HL-60/S4 treated with retinoic acid at 250 ng/mL for 4 days and 3 days (cell line): Measurements from ENCODE around the gene JARID2.

Source experiments
- in situ Hi-C: fragments of 300-500 bp; cut with MboI; formaldehyde crosslinking; loops from 2 replicates; pipeline ENCODE4 v1.7.0; 2022; ENCODE audit warnings: low sequenced_read_pairs

JARID2 gene

DNA sequence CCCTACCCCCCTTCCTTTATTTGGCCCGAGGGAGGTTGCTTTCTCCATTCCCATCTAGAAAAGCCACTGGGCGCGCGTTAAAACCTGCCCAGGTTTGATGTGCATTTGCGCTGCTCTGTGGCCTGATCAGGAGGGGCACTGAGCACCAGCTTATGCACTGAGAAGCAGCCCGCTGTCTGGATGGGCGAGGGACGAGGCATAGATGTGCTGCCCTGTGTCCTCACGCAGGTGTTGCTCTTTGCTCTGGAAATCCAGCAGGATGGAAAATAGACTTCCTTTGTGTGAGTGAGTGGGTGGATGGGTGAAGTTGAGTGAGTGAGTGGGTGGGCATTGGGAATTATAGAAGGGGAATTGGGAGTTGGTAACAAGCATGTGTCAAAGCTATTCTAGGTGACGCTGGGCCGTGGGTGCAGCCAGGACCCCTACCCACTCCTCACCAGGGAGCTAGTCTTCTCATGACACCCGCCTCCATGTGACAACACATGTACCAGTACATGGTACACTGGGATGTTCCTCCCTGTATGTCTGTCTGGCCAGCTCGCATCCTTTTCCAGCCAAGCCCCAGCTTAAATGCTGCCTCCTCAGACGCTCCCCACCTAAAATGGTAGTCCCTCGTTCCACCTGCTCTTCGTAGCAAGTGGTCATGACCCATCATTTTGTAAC lies 254.3 kb downstream of the JARID2 start:
- in situ Hi-C loops: no loop called here

DNA sequence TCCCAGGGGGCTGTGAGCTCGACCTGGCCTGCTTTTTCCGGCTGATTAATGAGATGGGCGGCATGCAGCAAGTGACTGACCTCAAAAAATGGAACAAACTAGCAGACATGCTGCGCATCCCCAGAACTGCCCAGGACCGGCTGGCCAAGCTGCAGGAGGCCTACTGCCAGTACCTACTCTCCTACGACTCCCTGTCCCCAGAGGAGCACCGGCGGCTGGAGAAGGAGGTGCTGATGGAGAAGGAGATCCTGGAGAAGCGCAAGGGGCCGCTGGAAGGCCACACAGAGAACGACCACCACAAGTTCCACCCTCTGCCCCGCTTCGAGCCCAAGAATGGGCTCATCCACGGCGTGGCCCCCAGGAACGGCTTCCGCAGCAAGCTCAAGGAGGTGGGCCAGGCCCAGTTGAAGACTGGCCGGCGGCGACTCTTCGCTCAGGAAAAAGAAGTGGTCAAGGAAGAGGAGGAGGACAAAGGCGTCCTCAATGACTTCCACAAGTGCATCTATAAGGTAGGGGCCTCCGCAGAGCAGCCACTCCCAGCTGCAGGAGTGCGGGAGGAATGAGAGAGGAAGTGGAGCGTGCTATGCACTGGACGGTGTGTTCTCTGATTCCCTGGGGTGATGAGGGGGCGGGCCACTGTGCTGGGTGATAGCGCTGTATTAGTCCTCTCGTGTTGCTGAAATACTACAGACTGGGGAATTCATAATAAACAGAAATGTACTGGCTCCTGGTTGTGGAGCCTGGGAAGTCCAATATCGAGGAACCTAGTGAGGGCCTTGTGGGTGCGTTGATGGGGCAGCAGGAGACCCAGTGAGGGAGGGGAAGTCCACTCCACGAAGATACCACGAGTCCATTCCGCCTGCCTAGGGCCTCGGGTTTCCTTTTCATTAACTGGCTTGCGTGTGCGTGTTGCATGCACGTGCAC lies 255.3 kb downstream of the JARID2 start:
- in situ Hi-C loops: no loop called here

DNA sequence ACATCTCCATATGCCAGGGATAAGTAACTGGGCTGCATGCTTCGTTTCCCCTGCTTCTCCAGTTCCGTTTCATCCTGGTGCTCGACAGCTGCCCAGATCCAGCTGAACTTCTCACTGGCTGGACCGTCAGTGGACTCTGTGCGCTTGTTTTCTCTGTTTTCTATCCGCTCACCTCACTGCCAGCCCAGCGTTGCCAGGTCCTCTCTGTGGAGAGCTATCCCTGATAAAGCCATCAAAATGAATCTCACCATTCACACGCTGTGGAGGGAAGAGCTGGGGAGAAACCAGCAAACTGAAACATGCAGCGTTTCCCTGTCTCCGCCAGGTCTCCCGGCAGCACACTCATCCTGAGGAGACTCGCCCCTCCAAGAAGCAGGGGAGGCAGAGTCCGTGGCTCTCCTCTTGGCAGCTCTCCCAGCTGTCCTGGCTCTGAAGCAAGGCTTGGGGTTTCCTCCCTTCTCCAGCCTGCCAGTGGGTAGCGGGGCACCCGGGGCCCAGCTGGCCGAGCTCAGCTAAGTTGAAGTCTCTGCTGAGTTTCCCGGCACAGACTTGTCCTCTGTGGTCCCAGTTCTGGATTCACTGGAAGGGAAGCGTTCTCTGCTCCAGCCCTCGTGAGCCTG lies 256.1 kb downstream of the JARID2 start:
- in situ Hi-C loops: no loop called here

DNA sequence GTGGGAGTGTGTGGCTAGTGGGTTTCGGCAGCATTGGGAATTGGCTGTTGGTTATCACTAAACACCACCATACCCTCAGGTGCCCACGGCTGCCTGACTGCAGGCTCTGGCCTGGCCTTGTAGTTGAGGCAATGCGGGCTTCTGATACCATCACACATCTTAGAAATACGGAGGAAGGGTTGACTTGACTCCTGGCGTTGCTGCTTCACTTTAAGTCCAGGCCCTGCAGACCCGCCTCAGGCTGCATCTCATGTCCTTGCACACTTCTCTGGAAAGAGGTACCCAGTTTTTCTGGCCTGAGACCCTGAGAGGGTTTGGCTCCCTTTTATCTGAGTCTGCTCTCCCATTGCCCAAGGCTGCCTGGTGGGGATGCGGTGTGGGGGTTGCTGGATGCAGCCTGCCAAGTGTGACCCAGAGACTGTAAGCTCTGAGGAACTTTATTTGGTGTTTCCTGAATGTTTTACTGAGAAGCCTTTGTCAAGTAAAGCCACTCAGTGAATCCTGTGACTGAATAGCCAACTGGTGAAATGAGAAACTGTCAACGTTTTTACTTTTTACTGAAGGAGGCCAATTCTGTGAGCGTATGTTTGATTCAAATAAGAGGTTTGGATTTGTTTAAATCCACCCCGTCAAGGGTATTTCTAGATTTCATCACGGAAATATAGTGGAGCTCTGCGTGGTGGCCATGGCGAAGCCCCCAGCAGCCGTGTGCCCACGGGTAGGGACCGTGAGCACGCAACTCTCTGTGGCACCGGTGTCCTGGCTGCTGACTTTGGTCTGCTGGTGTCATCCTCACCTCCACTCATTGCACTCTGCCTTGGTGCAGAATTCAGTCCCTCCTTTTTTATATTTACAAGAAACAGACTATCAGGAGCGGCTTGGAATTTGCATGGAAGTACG lies 256.8 kb downstream of the JARID2 start:
- in situ Hi-C loops: no loop called here

DNA sequence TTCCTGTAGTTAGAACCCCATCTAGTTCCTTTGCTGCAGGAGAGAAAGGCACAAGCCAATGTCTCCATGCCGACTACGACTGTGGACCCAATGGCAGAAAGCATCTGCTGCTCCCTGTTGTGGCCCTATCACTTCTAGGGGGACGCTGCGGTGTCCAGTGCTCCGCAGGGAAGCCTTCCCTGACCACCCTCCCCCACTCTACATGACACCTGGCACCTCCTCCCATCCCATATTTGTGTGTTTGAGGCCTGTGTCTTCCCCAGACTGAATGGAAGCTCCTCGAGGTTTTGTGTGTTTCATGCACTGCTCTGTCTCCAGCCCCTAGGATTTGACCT lies 257.4 kb downstream of the JARID2 start:
- in situ Hi-C loops: no loop called here

DNA sequence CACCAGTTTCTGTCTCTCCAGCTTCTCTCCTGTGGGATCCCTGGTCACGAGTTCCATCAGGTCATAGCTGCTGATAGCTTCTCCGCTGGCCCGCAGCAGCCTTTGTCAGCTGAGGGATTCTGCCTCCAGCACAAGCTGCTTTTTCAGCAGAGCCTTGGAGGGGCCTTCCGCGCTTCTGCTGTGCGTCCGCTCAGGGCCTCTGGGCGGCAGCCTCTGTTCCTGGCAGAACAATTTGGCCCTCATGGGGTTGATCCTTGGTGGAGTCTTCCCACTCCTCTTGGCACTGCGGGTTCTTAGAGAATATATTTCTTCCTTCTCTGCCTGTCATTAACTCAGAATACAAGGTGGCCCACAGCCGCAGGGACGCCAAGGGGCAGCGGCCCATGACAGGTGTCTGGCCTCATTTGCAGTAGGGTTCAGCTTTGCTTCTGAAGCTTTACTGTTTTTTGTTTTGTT lies 258.2 kb downstream of the JARID2 start:
- in situ Hi-C loops: no loop called here

DNA sequence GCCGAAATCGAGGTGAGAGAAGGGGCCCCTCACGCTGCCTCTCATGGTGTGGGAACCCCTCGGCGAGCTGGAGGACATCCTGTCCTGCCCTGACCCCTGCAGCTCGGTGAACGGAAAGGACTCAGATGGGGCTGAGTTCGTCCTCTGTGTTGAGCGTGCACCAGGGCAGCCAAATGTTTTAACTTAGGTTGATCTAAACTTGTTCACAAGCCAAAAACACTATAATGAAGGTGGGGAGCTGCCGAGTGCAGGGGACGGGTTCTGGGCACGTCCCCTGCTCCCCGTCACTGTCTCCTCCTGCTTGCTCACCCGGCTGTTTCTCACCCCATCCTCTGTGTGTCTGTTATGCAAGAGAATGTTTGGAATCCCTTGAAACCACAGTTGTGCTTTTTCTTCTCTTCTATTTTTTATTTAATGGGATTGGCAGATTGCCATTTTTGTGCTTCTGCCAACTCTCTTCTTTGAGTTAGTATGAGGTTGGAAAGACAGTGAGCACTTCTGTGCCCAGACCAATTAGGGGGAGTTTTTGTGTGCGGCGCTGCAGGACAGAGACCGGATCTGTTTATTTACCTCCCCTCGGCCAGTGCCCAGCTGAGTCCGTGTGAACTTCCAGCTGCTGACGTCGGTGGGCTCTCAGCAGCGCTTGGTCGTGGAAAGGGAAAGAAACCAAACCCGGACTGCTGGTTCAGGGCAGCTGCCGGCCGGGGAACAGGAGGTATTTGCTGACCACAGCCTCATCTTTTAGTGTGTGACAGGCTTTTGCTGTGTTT lies 258.9 kb downstream of the JARID2 start:
- in situ Hi-C loops: no loop called here

DNA sequence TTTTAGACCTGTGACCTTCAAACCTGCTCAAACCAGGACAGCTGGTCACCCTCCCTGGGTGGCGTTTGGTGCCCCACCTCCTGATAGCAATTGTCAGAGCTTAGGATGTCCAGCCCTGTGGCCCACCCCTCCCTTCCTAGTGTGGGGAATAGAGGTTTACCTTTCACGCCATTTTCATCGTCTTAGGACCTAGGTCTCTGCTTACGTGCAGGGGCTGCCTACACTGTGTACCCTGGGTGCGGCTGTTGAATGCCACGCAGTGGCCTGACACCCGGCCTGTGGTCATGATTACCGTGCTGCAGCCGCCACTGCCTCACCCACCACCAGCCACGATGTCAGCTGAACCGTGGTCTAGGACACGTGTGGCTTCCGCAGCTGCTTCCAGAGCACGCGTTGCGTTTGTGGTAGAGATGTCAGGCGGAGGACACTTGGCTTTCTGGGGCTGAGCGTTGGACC lies 259.6 kb downstream of the JARID2 start:
- in situ Hi-C loops: no loop called here

DNA sequence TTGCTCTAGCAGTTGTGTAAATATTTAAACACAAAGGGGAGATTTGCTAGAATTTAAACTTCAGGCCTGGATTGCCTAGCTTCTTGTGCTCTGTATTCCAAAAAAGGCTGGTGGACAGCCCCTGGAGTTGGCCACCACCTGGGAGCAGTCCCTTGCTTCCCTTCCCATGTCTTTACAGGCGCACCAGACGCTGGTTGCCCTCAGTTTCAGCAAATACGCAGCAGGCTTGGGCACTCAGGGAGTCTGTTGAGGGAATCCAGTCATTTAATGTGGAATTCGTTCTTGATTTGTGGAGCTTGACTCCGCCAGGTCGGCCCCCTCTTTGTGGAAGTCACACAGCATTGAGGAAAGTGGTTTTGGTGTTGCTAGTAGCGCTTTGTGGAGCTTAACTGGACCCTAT lies 260.2 kb downstream of the JARID2 start:
- in situ Hi-C loops: no loop called here

DNA sequence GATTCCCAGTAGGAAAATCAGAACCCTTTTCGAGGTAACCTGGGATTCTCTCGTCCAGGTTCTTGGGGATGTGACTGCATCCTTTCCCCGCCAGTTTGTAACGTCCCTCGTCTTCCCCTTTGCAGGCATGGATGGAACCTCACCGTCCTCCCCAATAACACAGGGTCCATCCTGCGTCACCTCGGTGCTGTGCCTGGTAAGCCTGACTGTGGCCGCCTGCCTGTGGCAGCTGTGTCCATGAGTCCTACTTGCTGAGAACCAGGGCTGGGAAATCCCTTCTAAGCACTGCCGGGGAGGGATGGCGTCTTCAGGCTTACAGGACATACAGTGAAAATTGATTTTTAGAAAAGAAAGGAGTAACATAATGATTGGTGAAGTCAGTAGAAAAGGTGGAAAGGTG lies 261.4 kb downstream of the JARID2 start:
- in situ Hi-C loops: no loop called here

DNA sequence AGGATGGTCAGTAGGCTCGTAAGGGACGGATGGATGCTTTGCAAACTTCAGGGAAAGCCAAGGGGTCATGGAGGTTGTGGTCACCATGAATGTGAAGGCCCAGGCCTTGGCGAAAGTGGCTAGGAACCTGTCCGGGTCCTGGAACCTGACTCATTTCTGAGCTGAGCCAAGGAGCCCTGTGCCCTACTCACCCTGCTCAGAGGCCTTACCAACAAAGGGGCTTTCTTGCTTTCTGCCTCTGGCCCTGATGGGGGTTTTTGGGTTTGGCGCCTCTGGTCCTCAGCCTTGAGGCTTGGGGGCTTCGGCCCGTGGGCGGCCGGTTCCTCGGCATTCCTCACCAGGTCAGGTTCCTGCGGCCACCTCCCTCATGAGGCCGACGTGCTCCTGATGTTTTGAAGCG lies 261.9 kb downstream of the JARID2 start:
- in situ Hi-C loops: no loop called here

DNA sequence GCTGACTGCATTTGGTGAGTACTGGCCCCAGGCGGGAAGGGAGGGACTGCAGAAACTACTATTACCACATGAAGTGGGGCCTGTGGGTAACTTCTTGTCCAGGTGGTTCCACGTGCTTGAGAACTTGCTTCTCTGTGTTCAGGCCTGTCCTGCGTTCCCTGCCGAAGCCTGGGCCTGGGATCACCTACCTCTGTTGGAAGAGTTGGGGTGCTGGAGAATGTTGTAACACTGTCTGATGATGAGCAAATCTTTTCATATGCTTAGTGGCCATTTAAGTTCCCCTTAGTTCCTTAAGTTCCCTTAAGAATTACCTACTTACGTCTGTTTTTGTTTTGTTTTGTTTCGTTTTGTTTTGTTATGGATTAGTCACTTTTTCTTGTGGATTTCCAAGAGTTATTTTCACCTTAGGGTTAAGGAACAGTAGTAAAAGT lies 262.6 kb downstream of the JARID2 start:
- in situ Hi-C loops: no loop called here

DNA sequence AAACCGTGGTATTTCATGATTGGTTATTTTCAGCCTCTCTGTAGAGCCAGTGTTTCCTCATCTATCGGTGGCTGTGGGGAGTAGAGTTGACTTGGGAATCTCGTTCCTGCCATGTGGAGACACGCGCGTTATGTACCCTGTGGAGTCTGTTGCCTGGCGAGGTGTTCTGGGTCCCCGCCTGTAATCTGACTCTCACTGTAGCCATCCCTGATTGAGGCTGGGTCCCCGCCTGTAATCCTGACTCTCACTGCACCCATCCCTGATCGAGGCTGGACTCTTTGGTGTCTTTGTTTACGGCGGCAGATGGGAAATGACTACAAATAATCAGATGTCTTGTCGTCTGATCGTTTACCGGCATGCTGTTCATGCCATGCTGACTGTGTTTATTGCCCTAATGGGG lies 263.1 kb downstream of the JARID2 start:
- in situ Hi-C loops: no loop called here

DNA sequence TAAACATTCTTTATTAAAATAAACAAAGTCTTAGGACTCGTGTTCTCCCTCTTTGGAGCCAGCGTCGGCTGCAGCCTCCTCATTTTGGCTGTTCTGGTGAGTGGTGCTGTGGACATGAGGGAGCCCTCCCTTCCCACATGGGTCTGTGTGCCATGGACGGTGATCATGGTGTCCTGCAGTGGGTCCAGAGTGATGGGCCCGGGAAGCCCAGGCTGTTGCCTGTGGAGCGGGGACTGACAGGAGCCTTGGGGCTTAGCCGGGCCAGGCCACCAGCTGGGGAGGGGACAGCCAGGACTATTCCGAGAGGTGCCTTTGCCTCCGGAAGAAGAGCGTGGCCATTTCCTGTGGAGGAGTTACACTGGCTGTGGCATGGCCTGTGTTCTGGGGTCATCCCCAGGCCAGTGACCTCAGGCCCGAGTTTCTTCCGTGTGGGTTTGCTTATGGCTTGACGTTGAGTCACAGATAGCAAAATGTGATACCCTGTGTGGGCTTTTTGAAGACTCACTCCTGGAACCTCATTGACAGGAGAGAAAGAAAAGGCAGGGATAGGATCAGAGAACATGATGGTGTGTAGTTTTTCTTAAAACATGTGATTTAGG lies 263.6 kb downstream of the JARID2 start:
- in situ Hi-C loops: no loop called here

DNA sequence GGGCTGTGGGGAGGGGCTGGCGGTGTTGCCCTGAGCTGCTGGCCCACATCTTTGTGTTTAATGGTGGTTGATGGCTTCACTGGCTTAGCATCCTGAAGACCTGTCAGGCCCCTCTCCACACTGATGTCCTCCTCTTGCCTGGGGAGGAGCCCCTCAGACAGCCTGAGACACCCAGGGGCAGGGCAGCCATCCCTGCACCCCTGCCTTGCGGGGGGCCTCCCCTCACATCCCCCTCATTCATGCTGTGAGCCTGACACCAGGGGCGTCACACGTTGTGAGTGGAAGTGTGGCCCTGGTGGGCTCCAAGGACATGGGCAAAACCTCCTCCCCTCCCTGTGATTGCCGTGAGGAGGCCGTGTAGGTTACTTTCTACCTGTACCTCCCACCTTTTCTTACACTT lies 264.3 kb downstream of the JARID2 start:
- in situ Hi-C loops: no loop called here

DNA sequence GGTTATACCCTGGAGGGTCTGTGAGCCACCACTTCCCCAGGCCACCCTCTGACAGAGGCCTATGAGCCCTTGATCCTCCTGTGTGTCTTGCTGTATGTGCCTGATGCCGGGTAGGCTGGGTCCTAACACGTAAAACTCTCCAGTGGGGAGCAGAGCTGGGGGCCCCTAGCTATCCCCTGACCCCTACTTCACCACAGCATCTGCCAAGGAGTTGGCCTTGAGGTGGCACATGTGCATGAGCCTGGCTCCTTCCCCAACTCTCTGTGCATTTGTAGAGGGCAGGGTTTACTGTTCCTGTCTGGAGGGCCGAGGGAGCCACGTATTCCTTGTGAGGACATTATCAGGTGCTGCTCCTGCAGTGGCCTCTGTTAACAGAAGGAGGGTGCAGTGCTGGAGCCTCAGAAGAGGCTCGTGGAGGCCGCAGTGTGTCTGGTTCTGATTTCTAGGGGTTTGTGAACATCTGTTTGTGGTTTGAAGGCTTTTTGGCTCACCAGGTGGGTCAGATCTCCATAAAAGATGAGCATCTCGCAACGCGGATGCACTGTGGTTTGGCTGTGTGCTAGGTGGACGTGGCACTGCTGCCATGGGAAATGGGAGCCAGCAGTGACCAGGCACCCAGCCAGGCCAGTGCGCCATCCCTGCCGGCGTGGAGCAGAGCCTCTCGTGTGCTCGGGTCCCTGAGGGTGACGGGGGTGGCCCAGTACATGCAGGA lies 264.8 kb downstream of the JARID2 start:
- in situ Hi-C loops: no loop called here

DNA sequence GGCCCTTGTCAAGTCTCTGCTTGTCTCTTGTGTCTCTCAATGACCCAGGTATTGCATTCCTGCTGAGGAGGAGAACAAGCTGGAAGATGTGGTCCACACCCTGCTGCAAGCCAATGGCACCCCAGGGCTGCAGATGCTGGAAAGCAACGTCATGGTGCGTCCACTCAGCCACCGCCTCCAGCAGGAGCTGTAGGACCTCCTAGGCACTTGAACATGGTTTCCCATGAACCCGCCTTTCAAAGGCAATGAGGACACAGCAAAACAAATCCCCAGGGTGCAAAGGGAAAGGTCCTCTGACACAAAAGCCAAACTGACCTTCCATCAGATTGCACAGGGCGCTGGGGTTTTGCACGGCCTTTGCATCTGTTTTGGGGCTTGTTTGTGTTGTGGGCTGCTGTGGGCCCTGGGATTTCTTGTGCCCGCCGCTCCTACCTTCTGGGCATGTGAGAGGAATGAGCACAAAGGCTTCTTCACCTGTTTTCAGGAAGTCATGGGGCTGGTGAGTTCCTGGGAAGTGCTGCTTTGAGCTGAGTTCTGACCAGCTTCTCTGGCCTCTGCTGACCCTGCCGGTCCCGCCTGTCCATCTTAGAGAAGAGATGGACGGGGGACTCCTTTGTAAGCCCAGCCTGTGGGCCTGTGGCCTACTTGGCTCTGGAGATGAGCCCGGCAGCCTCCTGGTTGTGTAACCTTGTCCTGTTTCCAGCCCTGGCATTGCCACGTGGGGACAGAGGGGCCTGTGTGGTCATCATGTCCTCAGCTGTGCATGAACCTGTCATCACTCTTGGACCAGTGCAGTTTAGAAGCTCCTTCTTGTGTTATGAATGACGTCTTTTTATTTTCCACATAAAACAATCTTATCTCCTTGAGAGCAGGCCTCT lies 265.6 kb downstream of the JARID2 start:
- in situ Hi-C loops: no loop called here

DNA sequence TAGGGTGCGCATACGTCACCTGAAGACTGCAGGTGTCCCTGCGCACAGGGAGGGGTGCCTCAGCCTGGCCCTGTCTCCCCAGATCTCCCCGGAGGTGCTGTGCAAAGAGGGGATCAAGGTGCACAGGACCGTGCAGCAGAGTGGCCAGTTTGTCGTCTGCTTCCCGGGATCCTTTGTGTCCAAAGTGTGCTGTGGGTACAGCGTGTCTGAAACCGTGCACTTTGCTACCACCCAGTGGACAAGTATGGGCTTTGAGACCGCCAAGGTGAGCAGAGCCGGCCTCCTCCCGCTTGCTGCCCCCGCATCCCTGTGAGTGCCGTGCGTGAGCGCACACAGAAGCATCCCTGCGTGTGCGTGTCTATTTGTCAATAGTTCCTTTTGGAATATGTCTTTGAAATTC lies 266.3 kb downstream of the JARID2 start:
- in situ Hi-C loops: no loop called here
